SU-DHL-6 (cell line): Measurements from ENCODE around the gene FKBP10.
"Not testable (repeated sequence)": the region's sequence is repeated elsewhere in the genome, so short reads cannot be mapped to it uniquely, and the experiment has no call there.

Experiments
- H2AFZ ChIP-seq: fragments of 200-600 bp; sonication (generic); 2 replicates; pipeline ENCODE4 v1.6.1; 2014; ENCODE audit warnings: low read depth, mild to moderate bottlenecking, moderate library complexity, mixed read lengths, antibody characterized with exemption, low read length; ENCODE audit not compliant: severe bottlenecking
- H3F3A ChIP-seq: fragments of 200-600 bp; shearing (Covaris generic); 2 replicates; pipeline ENCODE4 v1.6.0; 2016; ENCODE audit warnings: antibody characterized with exemption, mild to moderate bottlenecking; ENCODE audit not compliant: insufficient read depth
- H3K27ac ChIP-seq: fragments of 200-600 bp; sonication (generic); 2 replicates; pipeline ENCODE4 v1.5.1; 2016; ENCODE audit warnings: low read depth, mild to moderate bottlenecking, low read length, moderate library complexity, mixed read lengths
- H3K27me3 ChIP-seq: fragments of 200-600 bp; sonication (generic), shearing (Covaris generic); 2 replicates; pipeline ENCODE4 v1.6.0; 2014; ENCODE audit warnings: mild to moderate bottlenecking, low read length
- H3K36me3 ChIP-seq: fragments of 200-600 bp; sonication (generic); 2 replicates; pipeline ENCODE4 v1.6.1; 2014; ENCODE audit warnings: mild to moderate bottlenecking, low read length, mixed read lengths
- H3K4me2 ChIP-seq: fragments of 300-600, 200-600 bp; shearing (Covaris generic), sonication (generic); 2 replicates; pipeline ENCODE4 v1.6.0; 2014; ENCODE audit warnings: low read length, low read depth, mild to moderate bottlenecking; ENCODE audit not compliant: poor library complexity, severe bottlenecking
- H3K4me3 ChIP-seq: fragments of 200-600 bp; sonication (generic); 2 replicates; pipeline ENCODE4 v1.5.1; 2014; ENCODE audit warnings: antibody characterized with exemption, low read length, mild to moderate bottlenecking, mixed read lengths; ENCODE audit not compliant: insufficient read depth, poor library complexity, severe bottlenecking
- H3K79me2 ChIP-seq: fragments of 200-600 bp; sonication (generic); 2 replicates; pipeline ENCODE4 v1.6.1; 2014; ENCODE audit warnings: mild to moderate bottlenecking, low read length, moderate library complexity; ENCODE audit not compliant: insufficient read depth
- H3K9ac ChIP-seq: fragments of 200-600 bp; sonication (generic); 2 replicates; pipeline ENCODE4 v1.7.0; 2014; ENCODE audit warnings: mild to moderate bottlenecking, low read length
- H3K9me2 ChIP-seq: fragments of 200-600 bp; sonication (generic); replicated peaks from 2 replicates; pipeline ENCODE4 v1.6.1; 2014; ENCODE audit warnings: low read length; ENCODE audit not compliant: insufficient read depth
- H3K9me3 ChIP-seq: fragments of 200-600 bp; sonication (generic); 2 replicates; pipeline ENCODE4 v1.6.1; 2014; ENCODE audit warnings: low read length, mixed read lengths; ENCODE audit not compliant: insufficient read depth
- H4K20me1 ChIP-seq: fragments of 200-600 bp; sonication (generic); 2 replicates; pipeline ENCODE4 v1.6.1; 2014; ENCODE audit warnings: low read depth, mild to moderate bottlenecking, antibody characterized with exemption, low read length, moderate library complexity, mixed read lengths
- EZH2phosphoT487 ChIP-seq: fragments of 200-600 bp; sonication (generic), shearing (Covaris generic); conservative IDR thresholded peaks from 2 replicates; pipeline ENCODE4 v1.6.1; 2018; ENCODE audit warnings: mild to moderate bottlenecking, antibody characterized with exemption, low read length, moderate library complexity, mixed read lengths
- TF ChIP-seq, protein P1 (sequence below): fragments of 200-600 bp; sonication (generic); IDR thresholded peaks from one replicate; pipeline ENCODE4 v1.5.1; 2017; ENCODE audit warnings: antibody characterized with exemption, mild to moderate bottlenecking, low read length, moderate library complexity; ENCODE audit not compliant: insufficient read depth, poor library complexity, severe bottlenecking

FKBP10 gene

DNA sequence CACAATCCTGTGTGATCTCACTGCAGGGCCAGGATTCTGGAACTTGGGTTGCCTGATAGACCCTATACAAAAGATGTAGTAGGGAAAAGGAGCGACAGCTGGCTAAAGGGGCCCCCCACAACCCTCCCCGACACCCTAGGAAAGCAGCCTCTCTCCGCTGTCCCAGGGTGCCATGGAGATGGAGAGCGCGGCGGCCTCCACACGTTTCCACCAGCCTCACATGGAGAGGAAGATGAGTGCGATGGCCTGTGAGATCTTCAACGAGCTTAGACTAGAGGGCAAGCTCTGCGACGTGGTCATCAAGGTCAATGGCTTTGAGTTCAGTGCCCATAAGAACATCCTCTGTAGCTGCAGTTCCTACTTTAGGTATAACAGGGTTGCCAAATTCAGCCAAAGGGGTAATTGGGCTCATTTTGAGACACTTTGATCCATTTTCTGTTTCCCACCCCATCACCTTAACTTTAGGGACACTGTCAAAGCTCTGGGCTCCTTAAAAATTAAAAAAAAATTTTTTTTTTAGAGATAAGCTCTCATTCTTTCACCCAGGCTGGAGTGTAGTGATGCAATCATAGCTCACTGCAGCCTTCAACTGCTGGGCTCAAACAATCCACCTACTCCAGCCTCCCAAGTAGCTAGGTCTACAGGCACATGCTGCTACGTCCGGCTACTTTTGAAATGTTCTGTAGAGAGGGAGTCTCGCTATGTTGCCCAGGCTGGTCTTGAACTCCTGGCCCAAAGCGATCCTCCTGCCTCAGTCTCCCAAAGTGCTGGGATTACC, 25.1 kb downstream of the FKBP10 start, which contains the start of gene KLHL10:
Gene KLHL10, plus strand, starts transcription at position 65 of the 778 bp plus-strand sequence. Its CDS starts 108 bp downstream, at position 173.
- H3K27me3 ChIP-seq, result no peaks in the 10 kb centered on the region
- H3K79me2 ChIP-seq, result peaks cover 5% of the 10 kb centered on the region; the same call in 1 of the 2 replicates
- H4K20me1 ChIP-seq, result no peaks in the 10 kb centered on the region
- H3K4me2 ChIP-seq, result peak within 1 kb of the TSS; percentile 65
- H3K27ac ChIP-seq, result no peak within 1 kb of the TSS
- no peak for TF ChIP-seq EZH2phosphoT487
- TF ChIP-seq, protein P1, sequence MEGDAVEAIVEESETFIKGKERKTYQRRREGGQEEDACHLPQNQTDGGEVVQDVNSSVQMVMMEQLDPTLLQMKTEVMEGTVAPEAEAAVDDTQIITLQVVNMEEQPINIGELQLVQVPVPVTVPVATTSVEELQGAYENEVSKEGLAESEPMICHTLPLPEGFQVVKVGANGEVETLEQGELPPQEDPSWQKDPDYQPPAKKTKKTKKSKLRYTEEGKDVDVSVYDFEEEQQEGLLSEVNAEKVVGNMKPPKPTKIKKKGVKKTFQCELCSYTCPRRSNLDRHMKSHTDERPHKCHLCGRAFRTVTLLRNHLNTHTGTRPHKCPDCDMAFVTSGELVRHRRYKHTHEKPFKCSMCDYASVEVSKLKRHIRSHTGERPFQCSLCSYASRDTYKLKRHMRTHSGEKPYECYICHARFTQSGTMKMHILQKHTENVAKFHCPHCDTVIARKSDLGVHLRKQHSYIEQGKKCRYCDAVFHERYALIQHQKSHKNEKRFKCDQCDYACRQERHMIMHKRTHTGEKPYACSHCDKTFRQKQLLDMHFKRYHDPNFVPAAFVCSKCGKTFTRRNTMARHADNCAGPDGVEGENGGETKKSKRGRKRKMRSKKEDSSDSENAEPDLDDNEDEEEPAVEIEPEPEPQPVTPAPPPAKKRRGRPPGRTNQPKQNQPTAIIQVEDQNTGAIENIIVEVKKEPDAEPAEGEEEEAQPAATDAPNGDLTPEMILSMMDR, result no peak
- no peak within 1 kb of the TSS for H3K4me3 ChIP-seq
- no peaks in the 10 kb centered on the region for H3K9me2 ChIP-seq
- no peaks in the 10 kb centered on the region for H3K36me3 ChIP-seq
- no peaks in the 10 kb centered on the region for H3F3A ChIP-seq
- H2AFZ ChIP-seq, result peak within 1 kb of the TSS; percentile 94
- H3K9ac ChIP-seq, result peak within 1 kb of the TSS; percentile 83; the same call in 1 of the 2 replicates
- H3K9me3 ChIP-seq, result no peaks in the 10 kb centered on the region

DNA sequence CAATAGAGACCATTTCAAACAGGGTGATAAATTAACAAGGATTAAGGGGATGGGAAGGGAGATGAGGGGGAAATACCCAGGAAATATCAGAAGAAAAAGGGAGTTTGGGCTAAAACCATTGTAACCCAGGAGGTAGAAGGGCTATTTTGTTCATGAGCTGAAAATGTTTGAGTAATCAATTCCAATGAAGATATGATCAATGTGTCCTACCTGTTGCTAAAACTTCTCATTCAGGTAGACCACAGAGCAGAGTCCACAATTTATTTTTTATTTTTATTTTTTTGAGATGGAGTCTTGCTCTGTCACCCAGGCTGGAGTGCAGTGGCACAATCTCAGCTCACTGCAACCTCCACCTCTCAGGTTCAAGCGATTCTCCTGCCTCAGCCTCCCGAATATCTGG, 26.6 kb downstream of the FKBP10 start:
- not testable (repeated sequence) for H3K4me2 ChIP-seq, H2AFZ ChIP-seq, H3K27me3 ChIP-seq, H3F3A ChIP-seq, H4K20me1 ChIP-seq, H3K79me2 ChIP-seq, H3K27ac ChIP-seq, H3K9ac ChIP-seq, H3K9me3 ChIP-seq, H3K9me2 ChIP-seq, H3K36me3 ChIP-seq, H3K4me3 ChIP-seq

DNA sequence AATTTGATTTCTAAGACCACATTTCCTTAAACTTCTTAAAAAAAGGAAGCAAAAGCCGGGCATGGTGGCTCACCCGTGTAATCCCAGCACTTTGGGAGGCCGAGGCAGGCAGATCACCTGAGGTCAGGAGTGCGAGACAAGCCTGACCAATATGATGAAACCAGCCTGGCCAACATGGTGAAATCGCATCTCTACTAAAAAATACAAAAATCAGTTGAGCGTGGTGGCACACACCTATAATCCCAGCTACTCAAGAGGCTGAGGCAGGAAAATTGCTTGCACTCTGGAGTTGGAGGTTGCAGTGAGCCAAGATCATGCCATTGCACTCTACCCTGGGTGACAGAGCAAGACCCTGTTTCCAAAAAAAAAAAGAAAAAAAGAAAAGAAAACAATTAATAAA, 28.0 kb downstream of the FKBP10 start:
- H3K4me2 ChIP-seq, H3K4me3 ChIP-seq: not testable (repeated sequence)

DNA sequence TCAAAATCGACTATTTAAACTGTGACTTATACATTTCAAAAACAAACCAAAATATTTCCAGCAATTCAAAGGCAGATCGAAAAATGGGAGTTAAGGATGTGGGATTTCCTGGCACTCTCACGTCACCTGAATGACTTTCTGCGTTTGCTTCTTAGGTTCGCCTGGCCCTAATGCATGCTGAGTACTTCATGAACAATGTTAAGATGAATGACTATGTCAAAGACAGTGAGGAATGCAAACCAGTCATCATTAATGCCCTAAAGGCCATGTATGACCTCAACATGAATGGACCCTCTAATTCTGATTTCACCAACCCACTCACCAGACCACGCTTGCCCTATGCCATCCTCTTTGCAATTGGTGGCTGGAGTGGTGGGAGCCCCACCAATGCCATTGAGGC, 32.2 kb downstream of the FKBP10 start:
- no peaks in the 10 kb centered on the region for H3K36me3 ChIP-seq

More for the DNA sequence above, 28.0 kb downstream of the FKBP10 start:
- not testable (repeated sequence) for H3K9me3 ChIP-seq, H3K36me3 ChIP-seq, H3K27ac ChIP-seq, H4K20me1 ChIP-seq, H2AFZ ChIP-seq, H3F3A ChIP-seq, H3K27me3 ChIP-seq, H3K79me2 ChIP-seq, H3K9me2 ChIP-seq, H3K9ac ChIP-seq

More for the DNA sequence above, 32.2 kb downstream of the FKBP10 start:
- H3F3A ChIP-seq, result peaks cover 16% of the 10 kb centered on the region
- H3K27me3 ChIP-seq, result no peaks in the 10 kb centered on the region
- TF ChIP-seq EZH2phosphoT487, result no peak
- TF ChIP-seq, protein P1, result no peak
- H3K27ac ChIP-seq, result no peak overlapping the region
- peaks cover 25% of the 10 kb centered on the region for H3K79me2 ChIP-seq
- H3K9ac ChIP-seq, result no peak overlapping the region
- H2AFZ ChIP-seq, result no peak overlapping the region
- no peaks in the 10 kb centered on the region for H3K9me3 ChIP-seq
- H3K4me3 ChIP-seq, result no peak overlapping the region
- no peaks in the 10 kb centered on the region for H4K20me1 ChIP-seq
- no peak overlapping the region for H3K4me2 ChIP-seq
- H3K9me2 ChIP-seq, result no peaks in the 10 kb centered on the region
